Neuron (in vitro differentiated cells): Measurements from ENCODE around the gene WASL.
"Not testable (repeated sequence)": the region's sequence is repeated elsewhere in the genome, so short reads cannot be mapped to it uniquely, and the experiment has no call there.

Experiments used
- H2AFZ ChIP-seq: one replicate; pipeline ENCODE4 v1.6.1; 2013; ENCODE audit warnings: low read depth, mild to moderate bottlenecking, inconsistent platforms, low read length, moderate library complexity
- H3K27me3 ChIP-seq: one replicate; pipeline ENCODE4 v1.6.1; 2013; ENCODE audit warnings: low read length; ENCODE audit not compliant: insufficient read depth
- H3K36me3 ChIP-seq: one replicate; pipeline ENCODE4 v1.6.1; 2013; ENCODE audit warnings: low read length; ENCODE audit not compliant: insufficient read depth
- H3K4me1 ChIP-seq: one replicate; pipeline ENCODE4 v1.6.1; 2013; ENCODE audit warnings: low read length; ENCODE audit not compliant: insufficient read depth
- H3K4me3 ChIP-seq: 2 replicates; pipeline ENCODE4 v1.5.1; 2013; ENCODE audit warnings: mild to moderate bottlenecking, low read length, moderate library complexity
- H3K9me3 ChIP-seq: one replicate; pipeline ENCODE4 v1.6.1; 2013; ENCODE audit warnings: low read length

WASL gene

GRCh38 chr7:123634011-123634573 is 114.7 kb downstream of the WASL start:
- H3K4me3 ChIP-seq, H3K4me1 ChIP-seq, H3K9me3 ChIP-seq, H3K36me3 ChIP-seq, H3K27me3 ChIP-seq, H2AFZ ChIP-seq: not testable (repeated sequence)

GRCh38 chr7:123633553-123633952 is 115.2 kb downstream of the WASL start:
- peaks cover 3% of the 10 kb centered on the region for H3K4me1 ChIP-seq
- no peak overlapping the region for H3K4me3 ChIP-seq
- H3K9me3 ChIP-seq, result no peaks in the 10 kb centered on the region
- no peaks in the 10 kb centered on the region for H3K27me3 ChIP-seq
- H3K36me3 ChIP-seq, result no peaks in the 10 kb centered on the region
- no peak overlapping the region for H2AFZ ChIP-seq

GRCh38 chr7:123632808-123633207 is 116.0 kb downstream of the WASL start:
- H3K4me1 ChIP-seq, result peaks cover 3% of the 10 kb centered on the region
- H3K27me3 ChIP-seq, result no peaks in the 10 kb centered on the region
- H3K9me3 ChIP-seq, result no peaks in the 10 kb centered on the region
- no peaks in the 10 kb centered on the region for H3K36me3 ChIP-seq
- no peak overlapping the region for H3K4me3 ChIP-seq
- H2AFZ ChIP-seq, result no peak overlapping the region
